ENCODE results near the gene METTL25.

Gene METTL25

DNA sequence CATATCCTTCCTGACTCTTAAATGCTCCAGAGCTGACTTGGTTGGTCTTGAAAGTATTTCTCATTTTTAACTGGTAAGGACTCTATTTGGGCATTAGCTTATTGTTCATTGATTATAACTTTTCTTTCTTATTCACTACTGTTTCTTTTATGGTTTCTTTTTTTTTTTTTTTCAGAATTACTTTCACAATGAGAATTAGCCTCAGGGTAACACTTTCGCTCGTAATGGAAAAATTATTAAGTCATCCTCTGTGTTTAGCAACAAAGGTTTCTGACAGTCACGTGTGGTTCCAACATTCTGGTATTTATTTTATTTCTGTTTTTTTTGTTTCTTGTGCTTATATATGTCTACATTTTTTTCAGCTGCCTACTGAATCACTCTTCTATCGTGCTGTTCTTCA, 80.0 kb downstream of the METTL25 start:
- ChIA-PET CTCF (no interaction called here), POLR2A (no interaction called here)
- TF ChIP-seq ELF4 (IDR thresholded peaks at IDR 0.05) = no peak
- TF ChIP-seq SUZ12 (IDR thresholded peaks at IDR 0.05) = no peak
- TF ChIP-seq NFRKB (IDR thresholded peaks at IDR 0.05) = no peak
- no peak for TF ChIP-seq ARNT (IDR thresholded peaks at IDR 0.05)
- no peak for TF ChIP-seq HDGF (IDR thresholded peaks at IDR 0.05; ENCODE audit: borderline replicate concordance)
- no peak for TF ChIP-seq ZNF384 (IDR thresholded peaks at IDR 0.05)
- no peak for TF ChIP-seq L3MBTL2 (conservative IDR thresholded peaks at IDR 0.05)
- no peak for TF ChIP-seq LEF1 (IDR thresholded peaks at IDR 0.05; ENCODE audit: borderline replicate concordance)
- TF ChIP-seq FOXA1 (IDR thresholded peaks at IDR 0.05) = no peak
- no peak for TF ChIP-seq FOXM1 (IDR thresholded peaks at IDR 0.05; ENCODE audit: borderline replicate concordance)
- no peak for TF ChIP-seq TARDBP (IDR thresholded peaks at IDR 0.05)
- TF ChIP-seq, protein P1, sequence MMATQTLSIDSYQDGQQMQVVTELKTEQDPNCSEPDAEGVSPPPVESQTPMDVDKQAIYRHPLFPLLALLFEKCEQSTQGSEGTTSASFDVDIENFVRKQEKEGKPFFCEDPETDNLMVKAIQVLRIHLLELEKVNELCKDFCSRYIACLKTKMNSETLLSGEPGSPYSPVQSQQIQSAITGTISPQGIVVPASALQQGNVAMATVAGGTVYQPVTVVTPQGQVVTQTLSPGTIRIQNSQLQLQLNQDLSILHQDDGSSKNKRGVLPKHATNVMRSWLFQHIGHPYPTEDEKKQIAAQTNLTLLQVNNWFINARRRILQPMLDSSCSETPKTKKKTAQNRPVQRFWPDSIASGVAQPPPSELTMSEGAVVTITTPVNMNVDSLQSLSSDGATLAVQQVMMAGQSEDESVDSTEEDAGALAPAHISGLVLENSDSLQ (IDR thresholded peaks at IDR 0.05) = no peak
- TF ChIP-seq BHLHE40 (IDR thresholded peaks at IDR 0.05; ENCODE audit: borderline replicate concordance) = no peak
- no peak for DNase-seq (ENCODE audit: extremely low spot score)

DNA sequence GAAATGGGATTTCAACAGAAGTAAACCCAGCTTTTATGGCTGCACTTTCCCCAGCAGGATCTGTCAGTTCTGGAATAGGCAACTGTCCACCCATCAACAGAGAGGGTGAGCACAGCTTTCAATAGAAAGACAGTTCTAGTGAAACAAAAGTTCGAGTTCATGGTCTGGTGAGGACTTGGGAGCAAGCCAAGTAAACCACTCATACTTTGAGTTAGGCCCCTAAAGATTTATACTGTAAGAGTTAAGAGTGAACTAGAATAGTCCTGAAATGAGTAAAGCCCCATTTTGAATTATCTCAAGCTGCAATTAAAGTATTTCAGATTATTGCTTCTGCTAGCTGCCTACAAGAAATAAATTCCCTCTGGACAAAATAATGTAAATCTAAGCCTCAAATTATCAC, 82.6 kb downstream of the METTL25 start:
- ChIA-PET CTCF (no interaction called here), POLR2A (no interaction called here)
- TF ChIP-seq LEF1 (IDR thresholded peaks at IDR 0.05; ENCODE audit: borderline replicate concordance) (no peak), ARNT (IDR thresholded peaks at IDR 0.05) (no peak), FOXK2 (IDR thresholded peaks at IDR 0.05) (no peak), FOXA1 (IDR thresholded peaks at IDR 0.05) (no peak), TARDBP (IDR thresholded peaks at IDR 0.05) (no peak), ELF4 (IDR thresholded peaks at IDR 0.05) (no peak), SUZ12 (IDR thresholded peaks at IDR 0.05) (no peak), ZNF384 (IDR thresholded peaks at IDR 0.05) (no peak), SP1 (IDR thresholded peaks at IDR 0.05) (no peak), FOXM1 (IDR thresholded peaks at IDR 0.05; ENCODE audit: borderline replicate concordance) (no peak), L3MBTL2 (conservative IDR thresholded peaks at IDR 0.05) (no peak), HDGF (IDR thresholded peaks at IDR 0.05; ENCODE audit: borderline replicate concordance) (no peak), BHLHE40 (IDR thresholded peaks at IDR 0.05; ENCODE audit: borderline replicate concordance) (no peak), CTBP1 (IDR thresholded peaks at IDR 0.05; ENCODE audit: borderline replicate concordance) (no peak)
- TF ChIP-seq, protein P1 (IDR thresholded peaks at IDR 0.05) = no peak
- no peak for DNase-seq (ENCODE audit: extremely low spot score)

GRCh38 chr12:82448911-82449578, 90.7 kb downstream of the METTL25 start:
- CTCF ChIA-PET = no interaction called here
- no peak for DNase-seq (ENCODE audit: extremely low spot score)
- TF ChIP-seq, protein P1 (IDR thresholded peaks at IDR 0.05) = no peak
- TF ChIP-seq ARNT (IDR thresholded peaks at IDR 0.05) (no peak), FOXA1 (IDR thresholded peaks at IDR 0.05) (no peak), BHLHE40 (IDR thresholded peaks at IDR 0.05; ENCODE audit: borderline replicate concordance) (no peak), L3MBTL2 (conservative IDR thresholded peaks at IDR 0.05) (no peak), FOXK2 (IDR thresholded peaks at IDR 0.05) (no peak), CTBP1 (IDR thresholded peaks at IDR 0.05; ENCODE audit: borderline replicate concordance) (no peak)

DNA sequence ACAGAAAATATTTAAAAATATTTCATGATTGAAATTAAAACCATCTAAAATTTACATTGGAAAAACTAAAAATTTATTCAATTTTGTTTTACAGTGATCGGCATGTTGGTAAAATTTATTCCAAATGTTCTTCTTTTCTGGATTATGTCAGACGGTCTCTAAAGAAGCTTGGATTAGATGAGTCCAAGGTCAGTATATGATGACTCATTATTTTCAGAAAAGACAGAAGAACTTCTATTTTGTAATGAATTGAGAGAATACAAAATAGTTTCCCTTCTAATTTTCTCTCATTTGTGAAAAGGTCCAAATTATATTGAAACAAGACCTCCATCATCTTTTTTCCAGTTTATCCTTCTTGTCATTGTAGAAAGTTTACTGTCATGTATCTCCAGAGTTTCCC, 98.3 kb downstream of the METTL25 start:
- ChIA-PET CTCF (no interaction called here), POLR2A (no interaction called here)
- no peak for DNase-seq (ENCODE audit: extremely low spot score)
- no peak for TF ChIP-seq ZNF384 (IDR thresholded peaks at IDR 0.05)
- no peak for TF ChIP-seq FOXA1 (IDR thresholded peaks at IDR 0.05)
- no peak for TF ChIP-seq FOXM1 (IDR thresholded peaks at IDR 0.05; ENCODE audit: borderline replicate concordance)

More at GRCh38 chr12:82448911-82449578, 90.7 kb downstream of the METTL25 start:
- POLR2A ChIA-PET = no interaction called here

DNA sequence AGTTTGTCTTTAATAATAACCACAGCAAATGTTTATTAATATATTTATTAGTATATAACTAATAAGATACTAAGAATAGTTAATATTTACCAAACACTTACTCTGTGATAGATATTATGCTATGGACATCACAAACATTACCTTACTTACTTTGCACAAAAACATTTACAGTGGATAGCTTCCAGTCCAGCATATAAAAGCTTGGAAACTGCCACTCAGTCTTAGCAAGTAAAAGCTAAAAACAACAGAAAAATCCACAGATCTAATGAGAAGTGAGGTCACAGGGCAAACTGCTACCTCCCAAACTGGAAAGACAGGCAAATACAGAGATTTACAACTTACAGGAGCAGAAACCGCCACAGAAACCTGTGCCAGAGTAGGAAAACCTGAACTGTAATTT, 99.8 kb downstream of the METTL25 start:
- DNase-seq (ENCODE audit: extremely low spot score) = no peak
- POLR2A ChIA-PET = no interaction called here
- CTCF ChIA-PET = no interaction called here

DNA sequence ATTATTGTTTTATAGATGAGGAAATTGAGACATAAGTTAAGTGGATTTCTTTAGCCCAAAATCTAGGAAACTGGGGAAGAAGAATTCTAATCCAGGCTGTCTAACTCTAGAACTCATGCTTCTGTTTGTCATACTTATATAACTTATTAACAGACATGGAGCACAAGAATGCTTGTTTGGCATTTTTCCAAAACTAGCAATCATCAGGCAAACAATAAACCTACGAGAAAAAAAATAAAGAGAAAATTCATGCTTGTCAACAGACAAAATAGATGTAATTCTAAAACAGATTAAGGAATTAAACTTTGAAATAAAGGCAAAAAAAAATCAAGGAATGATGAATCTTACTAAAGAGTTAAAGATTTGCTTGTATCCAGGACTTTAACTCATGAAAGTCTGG, 103.1 kb downstream of the METTL25 start:
- ChIA-PET POLR2A (no interaction called here), CTCF (no interaction called here)
- DNase-seq (ENCODE audit: extremely low spot score) = no peak
- TF ChIP-seq NFRKB (IDR thresholded peaks at IDR 0.05) (no peak), LEF1 (IDR thresholded peaks at IDR 0.05; ENCODE audit: borderline replicate concordance) (no peak), SP1 (IDR thresholded peaks at IDR 0.05) (no peak), ZNF384 (IDR thresholded peaks at IDR 0.05) (no peak)

More for the DNA sequence above, 99.8 kb downstream of the METTL25 start:
- TF ChIP-seq SP1 (IDR thresholded peaks at IDR 0.05) = no peak
- TF ChIP-seq SUZ12 (IDR thresholded peaks at IDR 0.05) = no peak
- no peak for TF ChIP-seq L3MBTL2 (conservative IDR thresholded peaks at IDR 0.05)
- no peak for TF ChIP-seq FOXM1 (IDR thresholded peaks at IDR 0.05; ENCODE audit: borderline replicate concordance)
- TF ChIP-seq HDGF (IDR thresholded peaks at IDR 0.05; ENCODE audit: borderline replicate concordance) = no peak
- TF ChIP-seq ARNT (IDR thresholded peaks at IDR 0.05) = no peak
- TF ChIP-seq TARDBP (IDR thresholded peaks at IDR 0.05) = no peak

GRCh38 chr12:82461836-82462235, 103.5 kb downstream of the METTL25 start:
- ChIA-PET POLR2A (no interaction called here), CTCF (no interaction called here)
- no peak for DNase-seq (ENCODE audit: extremely low spot score)
- TF ChIP-seq LEF1 (IDR thresholded peaks at IDR 0.05; ENCODE audit: borderline replicate concordance) (no peak), FOXA1 (IDR thresholded peaks at IDR 0.05) (no peak), L3MBTL2 (conservative IDR thresholded peaks at IDR 0.05) (no peak), ZNF384 (IDR thresholded peaks at IDR 0.05) (no peak), CTBP1 (IDR thresholded peaks at IDR 0.05; ENCODE audit: borderline replicate concordance) (no peak), FOXM1 (IDR thresholded peaks at IDR 0.05; ENCODE audit: borderline replicate concordance) (no peak), ELF4 (IDR thresholded peaks at IDR 0.05) (no peak), SUZ12 (IDR thresholded peaks at IDR 0.05) (no peak)
- TF ChIP-seq, protein P1 (IDR thresholded peaks at IDR 0.05) = no peak

All from HEK293T (cell line).